Hematopoietic multipotent progenitor cell treated with erythropoietin and hydrocortisone succinate and interleukin-3 and kit ligand, for 6 days (in vitro differentiated cells): Measurements from ENCODE around the gene CYP46A1.

ENCODE experiments used
- DNase-seq: peaks from one replicate; pipeline ENCODE4 v3.0.0-alpha.2; 2015

The CYP46A1 gene

GRCh38 chr14:99717682-99718013 is 33.5 kb downstream of the CYP46A1 start:
- DNase-seq = no peak

DNA sequence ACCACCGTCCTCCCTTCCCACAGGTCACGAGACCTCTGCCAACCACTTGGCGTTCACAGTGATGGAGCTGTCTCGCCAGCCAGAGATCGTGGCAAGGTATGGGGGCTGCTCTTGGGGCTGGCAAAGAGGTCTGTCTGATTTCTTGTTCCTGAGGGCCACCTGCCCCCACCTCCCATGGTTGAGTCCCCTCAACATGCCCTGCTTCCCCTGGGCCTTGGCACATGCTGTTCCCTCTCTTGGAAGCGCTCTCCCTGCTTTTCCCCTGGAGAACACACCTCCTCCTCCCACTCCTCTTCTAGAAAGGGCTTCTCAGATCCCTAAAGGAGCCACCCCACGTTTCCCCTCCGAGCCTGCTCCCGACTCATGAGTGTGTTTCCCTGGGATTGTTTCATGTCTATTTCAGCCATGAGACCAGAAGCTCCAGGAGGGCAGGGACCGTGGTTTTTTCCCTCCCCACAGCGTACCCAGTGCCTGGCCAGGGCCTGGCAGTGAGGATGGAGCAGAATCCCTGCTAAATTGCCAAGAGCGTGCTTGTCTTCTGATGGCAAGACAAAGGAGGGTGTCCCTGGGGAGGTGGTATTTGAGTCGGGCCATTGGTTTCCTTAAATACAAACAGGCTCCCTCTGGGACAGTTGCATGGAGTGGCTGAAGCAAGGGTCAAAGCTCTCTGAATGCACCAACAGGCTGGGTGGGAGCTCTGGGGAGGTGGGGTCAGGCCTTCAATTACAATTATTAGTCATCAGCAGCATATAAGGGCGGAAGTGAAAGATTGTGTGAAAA is 34.1 kb downstream of the CYP46A1 start:
- DNase-seq = no peak

DNA sequence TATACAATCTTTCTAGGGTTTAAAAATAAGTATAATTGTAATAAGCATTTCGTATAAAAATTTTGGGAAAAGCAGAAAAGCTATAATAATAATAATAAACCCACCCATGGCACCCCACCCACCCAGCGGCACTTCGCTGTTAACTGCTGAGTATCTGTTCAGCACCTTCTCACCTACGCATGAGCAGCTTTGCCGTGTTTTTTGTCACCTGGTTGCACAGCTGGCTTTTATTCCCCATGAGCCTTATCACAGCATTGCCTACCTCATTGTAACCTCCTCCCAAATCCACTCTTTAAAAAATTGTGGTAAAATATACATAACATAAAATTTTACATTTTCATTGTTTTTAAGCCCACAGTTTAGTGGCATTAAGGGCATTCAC is 34.7 kb downstream of the CYP46A1 start:
- no peak for DNase-seq

DNA sequence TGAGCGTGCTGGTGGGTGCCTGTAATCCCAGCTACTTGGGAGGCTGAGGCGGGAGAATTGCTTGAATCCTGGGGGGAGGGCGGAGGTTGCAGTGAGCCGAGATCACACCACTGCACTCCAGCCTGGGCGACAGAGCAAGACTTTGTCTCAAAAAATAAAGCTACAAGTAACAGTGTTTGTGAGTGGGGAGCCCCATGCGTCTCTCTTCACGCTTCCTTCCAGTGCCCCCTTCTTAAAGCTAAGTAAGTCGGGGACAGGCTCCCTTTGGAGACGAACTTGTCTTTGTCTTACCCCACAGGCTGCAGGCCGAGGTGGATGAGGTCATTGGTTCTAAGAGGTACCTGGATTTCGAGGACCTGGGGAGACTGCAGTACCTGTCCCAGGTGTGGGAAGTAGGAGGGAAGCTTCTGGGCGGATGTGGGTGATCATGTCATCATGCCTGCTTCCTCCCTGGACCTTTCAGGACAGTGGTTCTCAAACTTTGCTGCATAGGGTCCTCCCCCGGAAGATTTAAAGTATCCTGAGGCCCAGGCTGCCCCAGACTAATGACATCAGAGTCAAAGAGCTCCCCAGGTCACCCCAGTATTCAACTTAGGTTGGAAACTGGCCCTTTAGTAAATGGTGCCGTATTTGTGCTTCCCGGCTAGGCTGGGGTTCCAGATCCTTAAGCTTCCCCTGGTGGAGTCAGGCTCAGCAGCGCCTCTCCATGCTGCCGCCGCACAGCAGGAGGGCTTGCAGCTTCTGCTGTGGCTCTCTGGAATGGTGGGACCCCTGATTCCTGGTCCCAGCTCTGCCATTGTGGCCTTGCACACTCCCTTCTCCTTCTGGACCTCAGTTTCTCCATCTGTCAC is 37.1 kb downstream of the CYP46A1 start:
- no peak for DNase-seq

GRCh38 chr14:99721792-99722516 is 37.9 kb downstream of the CYP46A1 start:
- DNase-seq = no peak

- no peak for DNase-seq
These were observed 38.6 kb downstream of the CYP46A1 start for GRCh38 chr14:99722741-99723140.

DNA sequence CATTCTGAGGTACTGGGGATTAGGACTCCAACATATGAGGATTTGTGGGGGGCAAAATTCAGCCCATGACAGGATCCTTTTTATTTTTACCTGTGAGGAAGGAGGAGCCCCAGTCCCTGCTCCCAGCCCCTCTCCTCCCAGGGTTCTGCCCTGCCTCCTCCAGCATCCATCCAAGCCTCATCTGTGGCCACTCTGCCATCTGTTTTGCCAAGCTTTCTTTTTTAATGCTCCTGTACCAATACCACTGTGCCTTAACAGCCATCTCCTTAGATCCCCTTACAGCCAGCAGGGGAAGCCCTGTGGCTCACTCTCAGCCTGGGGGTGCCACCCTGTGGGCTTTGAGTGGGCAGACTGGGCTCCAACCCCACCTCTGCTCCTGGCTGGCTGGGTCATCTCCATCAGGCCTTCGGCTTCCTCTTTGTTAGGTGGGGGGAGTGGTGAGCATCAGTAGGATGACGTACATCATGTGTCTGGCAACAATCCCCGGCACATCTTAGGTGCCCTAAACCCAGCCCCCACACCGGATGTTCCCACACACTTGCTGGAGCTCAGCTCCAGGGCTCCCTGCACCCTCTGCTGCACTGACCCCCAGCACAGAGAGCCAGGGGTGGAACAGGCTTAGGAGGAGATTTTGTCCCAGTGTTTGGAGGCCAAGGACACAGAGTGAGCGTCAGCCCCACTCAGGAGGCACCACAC is 40.2 kb downstream of the CYP46A1 start:
- DNase-seq = no peak

DNA sequence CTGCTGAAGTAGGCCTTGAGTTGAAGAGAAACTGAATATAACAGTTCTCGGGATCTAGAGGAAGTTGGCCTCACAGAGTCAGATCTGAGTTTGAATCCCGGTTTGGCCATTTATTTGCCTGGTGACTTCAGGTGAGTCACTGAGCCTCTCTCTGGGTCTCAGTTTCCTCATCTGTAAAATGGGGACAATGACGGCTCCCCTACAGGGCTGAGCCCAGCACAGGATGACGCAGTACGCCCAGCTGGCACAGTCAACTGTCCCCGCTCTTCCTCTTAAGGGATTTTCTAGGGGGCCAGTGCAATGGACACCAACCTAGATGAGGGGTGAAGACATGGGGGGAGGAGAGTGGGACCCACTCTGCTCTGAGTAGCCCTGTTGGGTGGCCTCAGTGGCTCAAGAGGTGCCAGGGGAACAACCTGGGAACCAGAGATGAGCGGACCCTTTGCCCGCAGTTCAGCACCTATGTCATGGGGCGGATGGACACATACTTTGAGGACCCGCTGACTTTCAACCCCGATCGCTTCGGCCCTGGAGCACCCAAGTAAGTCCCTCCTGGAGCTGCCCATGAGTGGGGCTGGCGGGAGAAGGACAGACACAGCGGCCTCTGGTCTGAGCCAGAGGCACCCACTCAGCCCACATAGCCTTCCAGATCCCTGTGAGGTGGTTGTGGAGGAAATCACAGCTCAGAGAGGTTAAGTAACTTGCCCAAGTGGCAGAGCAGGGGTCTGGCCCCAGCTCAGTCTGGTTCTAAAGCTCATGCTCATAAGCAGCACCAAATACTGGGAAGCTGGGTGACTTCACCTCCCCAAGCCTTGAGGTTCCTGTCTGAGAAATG is 41.1 kb downstream of the CYP46A1 start:
- DNase-seq = no peak

DNA sequence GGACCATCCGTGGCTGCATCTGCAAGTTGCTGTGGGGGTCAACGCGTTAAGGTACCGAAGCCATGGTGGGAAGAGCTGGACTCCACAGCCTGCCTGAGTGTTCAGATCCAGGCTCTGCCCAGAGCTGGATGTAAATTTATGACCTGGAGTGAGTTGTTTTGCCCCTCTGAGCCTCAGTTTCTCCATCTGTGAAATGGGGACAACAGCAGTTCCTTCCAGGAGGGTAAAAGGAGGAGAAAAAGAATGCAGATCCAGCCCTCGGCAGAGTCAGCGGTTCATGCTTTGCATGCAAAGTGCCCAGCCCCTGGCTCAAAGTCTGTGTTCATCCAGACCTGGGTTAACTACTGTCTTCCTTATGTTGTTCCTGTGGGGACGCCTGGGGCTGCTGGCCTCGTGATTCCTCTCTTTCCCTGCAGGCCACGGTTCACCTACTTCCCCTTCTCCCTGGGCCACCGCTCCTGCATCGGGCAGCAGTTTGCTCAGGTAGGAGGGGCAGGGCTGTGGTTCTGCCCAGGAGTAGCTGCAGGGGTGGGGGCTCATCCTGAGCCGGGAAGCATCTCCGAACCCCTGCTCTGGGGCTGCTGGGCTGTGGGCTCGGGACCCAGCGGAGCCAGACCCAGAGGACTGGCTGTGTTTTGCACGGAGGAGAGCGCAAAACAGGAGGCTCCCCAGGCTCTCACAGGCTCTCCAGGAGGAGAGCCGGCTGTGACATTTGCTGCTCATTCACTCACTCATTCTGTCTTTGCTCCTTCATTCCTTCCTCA is 41.9 kb downstream of the CYP46A1 start:
- no peak for DNase-seq

DNA sequence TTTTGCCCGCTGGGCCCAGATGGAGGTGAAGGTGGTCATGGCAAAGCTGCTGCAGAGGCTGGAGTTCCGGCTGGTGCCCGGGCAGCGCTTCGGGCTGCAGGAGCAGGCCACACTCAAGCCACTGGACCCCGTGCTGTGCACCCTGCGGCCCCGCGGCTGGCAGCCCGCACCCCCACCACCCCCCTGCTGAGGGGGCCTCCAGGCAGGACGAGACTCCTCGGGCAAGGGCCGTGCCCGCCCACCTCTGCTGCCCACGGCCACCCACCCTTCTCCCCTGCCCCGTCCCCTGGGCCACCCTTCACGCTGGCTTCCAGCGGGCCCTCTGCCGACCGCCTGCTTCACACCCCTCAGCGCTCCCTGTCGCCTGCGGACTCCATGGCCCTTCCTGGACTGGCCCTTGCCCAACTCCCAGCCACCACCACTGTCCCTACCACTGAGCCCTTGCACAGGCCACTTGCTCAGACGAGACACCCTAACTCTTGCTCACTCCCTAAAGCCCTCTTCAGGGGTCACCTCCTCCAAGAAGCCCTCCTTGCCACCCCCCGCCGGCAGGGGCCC is 42.5 kb downstream of the CYP46A1 start:
- no peak for DNase-seq

DNA sequence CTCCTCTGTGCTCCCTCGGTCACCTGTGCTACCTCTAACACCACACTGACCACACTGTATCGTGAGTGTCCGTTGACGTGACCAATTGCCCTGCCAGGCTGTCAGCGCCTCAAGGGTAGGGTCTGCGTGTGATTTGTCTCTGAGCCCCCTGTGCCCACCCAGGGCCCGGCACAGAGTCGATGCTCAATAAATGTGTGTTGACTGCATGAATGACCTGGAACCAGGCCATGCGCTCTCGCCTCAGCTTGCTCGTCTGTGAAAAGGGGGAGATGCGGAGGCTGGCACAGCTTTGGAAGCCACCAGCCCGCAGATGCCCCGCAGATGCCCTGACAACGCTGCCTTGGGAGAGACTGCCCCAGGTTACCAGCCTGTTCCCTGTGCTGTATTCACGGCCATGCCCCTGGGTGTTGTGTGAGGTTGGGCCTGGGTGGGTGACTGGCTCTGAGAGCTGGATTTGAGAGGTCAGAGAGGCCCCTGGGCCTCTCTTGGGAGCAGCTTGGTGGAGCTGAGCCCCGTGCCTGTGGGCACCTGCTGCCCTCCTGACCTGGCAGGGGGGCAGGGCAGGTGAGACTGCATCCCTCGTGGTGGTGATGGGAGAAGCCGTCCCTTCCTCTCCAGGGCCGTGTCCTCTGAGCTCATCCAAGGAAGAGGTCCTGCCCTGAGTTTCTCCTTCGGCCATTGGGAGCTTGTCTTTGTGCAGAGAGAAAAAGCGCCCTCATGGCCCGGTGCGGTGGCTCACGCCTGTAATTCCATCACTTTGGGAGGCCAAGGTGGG is 43.2 kb downstream of the CYP46A1 start:
- DNase-seq = no peak

DNA sequence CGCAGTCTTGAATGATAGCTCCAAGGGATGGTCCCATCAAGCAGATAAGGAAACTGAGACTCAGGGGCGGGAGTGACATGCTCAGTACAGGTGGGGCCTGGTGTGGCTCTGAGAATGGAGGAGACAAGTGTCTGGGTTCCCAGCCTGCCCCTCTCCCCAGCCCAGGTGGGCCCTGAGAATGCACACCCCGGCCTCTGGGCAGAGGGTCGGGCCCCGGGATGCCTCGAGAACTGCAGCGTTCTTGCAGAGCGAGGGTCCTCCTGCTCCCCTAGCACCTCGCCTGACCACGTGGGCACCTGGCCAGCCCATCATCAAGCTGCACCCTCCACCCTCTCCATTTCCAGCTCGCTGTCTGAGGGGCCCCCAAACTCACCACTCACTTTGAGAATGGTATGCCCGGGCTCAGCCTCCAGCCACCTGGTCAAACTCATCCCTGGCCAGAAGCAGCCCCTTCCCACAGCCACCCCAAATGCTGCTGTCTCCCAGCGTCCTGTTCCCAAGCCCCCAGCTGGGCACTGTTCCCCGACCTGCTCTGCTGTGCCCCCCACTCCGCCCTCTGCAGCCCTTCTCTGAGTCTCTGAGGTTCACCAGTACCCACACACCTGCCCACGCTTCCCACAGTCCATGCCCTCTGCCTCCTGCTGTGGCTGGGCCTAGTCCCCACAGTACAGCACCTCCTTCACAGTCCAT is 44.3 kb downstream of the CYP46A1 start:
- no peak for DNase-seq

- DNase-seq = no peak
These were observed 44.9 kb downstream of the CYP46A1 start for GRCh38 chr14:99728981-99729451.

DNA sequence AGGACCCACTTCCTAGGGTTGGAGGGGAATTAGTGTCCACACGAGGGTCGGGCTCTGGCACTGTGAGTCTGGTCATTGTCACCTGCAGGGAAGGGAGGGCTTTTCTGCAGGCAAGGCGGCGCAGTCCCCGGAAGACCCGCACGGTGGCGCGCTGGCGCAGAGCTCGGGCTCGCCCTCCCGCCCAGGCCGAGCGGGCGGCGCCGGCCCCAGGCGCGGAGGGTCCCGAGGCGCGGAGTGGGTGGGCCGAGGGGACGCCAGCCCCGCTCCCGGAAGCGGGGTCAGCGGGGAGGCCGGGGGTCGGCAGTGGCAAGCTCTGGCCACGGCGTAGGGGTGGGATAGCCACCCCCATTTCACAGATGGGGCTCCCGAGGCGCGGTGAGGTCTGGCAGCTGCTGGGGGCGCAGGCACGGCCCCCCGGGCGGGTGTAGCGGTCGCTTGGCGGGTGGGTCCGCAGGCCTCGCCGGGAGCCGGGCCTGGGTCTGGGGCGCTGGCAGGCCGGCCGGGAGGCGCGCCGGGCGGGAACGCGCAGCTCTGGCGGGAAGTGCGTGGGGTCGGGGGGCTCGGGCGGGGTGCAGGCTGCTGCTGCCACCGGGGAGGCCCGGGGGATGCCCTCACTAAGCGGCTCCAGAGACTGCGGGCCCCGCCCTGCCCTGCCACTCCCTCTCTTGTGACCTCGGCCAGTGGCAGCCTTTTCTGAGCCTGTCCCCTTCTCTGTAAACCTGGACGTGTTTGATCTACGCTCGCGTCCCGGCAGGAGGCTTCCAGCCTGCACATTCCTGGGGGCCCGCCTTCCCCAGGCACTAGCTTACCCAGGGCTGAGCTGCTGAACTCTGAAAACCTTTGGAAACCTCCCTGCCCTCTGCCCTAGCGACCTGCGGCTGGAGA is 46.1 kb downstream of the CYP46A1 start:
- DNase-seq = peak; percentile 63

DNA sequence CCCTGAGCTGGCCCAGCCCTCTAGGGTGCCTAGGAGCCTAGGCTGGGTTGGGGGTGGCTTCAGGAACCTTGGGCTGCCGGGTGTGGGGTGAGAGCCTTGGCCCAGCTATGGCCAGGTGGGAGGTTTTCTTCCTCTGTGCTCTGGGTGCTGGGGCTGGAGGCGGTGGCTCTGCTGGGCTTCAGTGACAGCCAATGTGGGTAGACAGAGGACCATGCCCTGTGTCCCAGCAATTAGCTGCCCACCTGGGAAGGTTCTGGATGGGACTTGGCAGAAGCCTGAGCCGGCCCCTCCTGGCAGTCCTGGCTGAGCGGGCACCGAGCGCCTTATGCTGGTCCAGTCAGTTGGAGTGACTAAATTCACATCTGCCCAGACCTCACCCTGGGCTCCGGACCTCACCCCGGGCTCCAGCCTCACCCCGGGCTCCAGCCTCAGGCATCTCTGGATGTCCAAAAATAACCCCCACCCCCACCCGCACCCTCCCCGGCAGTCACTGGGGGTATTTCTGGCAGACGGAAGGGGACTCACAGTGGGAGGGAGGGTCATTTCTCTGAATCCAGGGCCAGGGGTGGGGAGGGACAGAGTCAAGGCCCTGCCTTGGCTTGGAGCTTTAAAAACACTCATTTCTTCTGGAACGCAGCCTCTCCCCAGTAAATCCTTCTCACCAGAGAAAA is 46.9 kb downstream of the CYP46A1 start:
- no peak for DNase-seq

DNA sequence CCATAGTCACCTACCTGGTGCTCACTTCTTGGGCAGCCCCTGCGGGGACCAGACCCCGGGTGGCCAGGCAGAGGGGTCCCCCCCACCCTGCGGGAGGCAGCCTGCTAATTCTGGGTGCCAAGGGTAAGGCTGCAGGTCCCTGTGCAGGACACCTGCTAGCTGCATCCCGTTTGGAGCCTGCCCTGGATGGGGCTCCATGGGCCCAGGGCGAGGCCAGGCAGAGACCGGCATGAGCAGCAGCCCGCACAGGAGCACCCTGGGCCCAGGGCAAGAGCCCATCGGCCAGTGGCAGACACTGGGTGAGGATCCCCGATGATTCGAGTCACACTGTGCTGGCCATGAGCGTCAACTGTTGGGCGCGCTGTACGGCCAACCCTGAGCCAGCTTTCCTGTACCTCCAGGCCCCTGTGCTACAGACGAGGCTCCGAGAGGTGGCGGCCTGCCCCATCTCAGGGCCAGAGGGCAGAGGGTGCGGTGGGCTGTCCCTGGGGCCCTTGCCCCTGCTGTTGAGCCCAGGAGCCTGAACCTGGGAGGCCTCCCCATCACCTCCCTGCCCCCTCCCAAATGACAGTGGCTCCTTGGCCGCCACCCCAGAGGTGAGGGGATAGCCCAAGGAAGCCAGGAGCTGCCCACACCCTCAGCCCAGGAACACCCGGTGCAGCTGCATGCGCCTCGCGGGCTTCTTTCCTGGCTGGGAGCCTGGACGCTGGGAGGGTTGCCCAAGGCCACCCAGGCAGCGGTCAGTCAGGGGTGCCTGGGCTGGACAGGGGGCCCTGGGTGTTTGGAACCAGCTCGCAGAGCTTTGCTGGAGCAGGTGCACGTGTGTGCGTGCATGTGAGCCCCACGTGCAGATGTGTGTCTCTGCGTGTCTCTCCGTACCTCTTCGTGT is 47.7 kb downstream of the CYP46A1 start:
- DNase-seq = no peak
